ENCODE measurements around the gene TANC1.

GRCh38 chr2:159129269-159129668, 160.8 kb downstream of the TANC1 start:
- TF ChIP-seq CTCF (optimal IDR thresholded peaks at IDR 0.05 in 1 of 3, IDR thresholded peaks at IDR 0.05 in 1 of 3, conservative IDR thresholded peaks at IDR 0.05 in 1 of 3; ENCODE audit: extremely low read depth in 1 of 3, insufficient read depth in 2 of 3, low read length in 3 of 3) (no peak), EZH2 (IDR thresholded peaks at IDR 0.05; ENCODE audit: low read length) (no peak)
